ENCODE measurements around the gene FBL.
"Not testable (repeated sequence)": the region's sequence is repeated elsewhere in the genome, so short reads cannot be mapped to it uniquely, and the experiment has no call there.

Gene FBL

DNA sequence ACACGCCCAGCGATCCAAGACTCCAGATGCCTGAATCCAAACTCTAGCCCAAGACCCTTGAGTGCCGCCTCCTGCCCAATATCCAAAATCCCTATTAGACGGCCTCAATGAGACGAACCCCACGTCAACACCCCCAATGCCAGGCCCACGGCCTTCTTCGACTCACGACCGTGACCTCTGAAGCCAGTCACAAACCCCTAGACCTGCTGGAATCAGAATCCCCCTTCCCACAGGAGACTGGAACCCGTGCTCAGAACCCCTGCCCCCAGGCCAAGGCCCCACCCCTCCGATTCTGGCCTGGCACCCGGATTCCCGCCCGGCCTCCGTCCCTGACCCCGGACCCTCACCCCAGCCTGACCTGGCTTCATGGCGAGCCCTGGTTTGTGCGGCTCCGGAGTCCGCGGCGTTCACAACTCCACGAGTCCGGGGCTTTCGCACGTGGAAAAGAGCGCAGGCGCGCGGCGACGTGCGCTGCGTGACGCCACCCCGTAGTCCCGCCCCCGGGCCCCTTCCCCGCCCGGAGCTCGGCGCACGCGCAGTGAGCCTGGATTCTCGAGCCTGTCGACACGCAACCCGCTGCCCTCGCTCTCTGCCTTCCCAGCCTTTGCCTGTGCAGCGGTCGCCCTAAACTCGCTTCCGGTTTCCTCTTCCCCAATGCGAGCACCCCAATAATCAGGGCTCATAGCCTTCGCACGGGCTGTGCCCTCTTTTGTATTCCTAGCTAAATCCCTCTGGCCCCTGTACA is at the start of gene FBL:
TSS of gene FBL (minus strand) at position 447 of the 745 bp plus-strand sequence. CDS start at position 368, 79 bp downstream.
- DNase-seq = peak; percentile 84 to 85

GRCh38 chr19:39895096-39895495 is 48.9 kb upstream of the FBL start:
- not testable (repeated sequence) for DNase-seq

DNA sequence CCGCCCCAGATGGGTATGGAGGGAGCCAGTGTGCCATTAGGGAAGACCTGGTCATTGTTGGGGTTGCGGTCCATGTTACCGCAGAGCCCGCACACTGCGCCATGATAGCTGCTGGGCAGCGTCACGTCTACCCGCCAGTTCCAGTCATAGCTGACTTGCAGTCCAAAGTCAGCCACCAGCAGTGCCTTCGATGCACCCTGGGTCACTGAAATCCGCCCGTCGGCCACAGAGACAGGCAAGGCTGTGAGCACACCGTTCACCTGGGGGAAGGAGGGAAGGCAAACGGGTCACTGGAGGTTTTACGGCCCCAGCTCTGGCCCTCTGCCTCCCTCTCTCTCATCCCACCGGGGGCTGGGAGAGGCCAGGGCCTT is 48.0 kb upstream of the FBL start:
- not testable (repeated sequence) for DNase-seq

DNA sequence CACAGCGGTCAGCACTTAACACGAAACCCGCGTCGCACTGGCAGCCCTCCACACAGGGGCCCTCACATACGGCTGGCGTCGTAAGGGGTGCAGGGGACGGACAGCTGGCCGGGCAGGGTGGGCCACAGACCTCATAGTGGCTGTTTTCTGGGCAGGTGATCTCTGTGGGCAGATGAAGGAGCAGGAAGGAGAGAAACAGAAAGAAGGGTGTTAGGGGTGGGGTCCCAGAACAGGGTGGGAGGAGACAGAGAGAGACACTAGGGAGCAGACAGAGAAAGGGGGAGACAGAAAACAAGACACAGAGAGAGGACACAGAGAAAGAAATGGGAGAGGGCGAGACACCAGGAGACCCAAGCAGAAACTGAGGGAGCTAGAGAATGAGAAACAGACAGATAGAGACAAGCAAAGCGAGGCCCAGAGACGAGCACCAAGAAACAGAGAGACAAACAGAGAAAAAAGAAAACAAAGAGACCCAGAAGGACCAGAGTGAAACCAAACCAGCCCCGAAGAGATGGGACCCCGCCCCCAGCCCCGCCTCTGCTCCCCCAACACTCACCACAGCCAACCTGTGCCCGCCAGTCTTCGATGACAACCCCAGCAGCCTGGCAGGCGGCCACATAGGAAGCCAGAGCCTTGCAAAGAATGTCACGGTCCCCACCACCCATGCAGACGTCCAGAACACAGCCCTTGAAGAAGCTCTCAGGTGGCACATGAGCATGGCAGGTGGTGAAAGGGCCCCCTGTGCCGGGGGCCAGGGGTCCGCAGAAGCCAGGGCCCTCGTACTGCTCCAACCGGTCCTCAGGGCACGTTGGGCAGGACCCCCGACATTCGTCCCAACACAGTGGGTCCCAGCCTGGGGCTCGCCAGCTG is 47.4 kb upstream of the FBL start:
- DNase-seq = not testable (repeated sequence)

DNA sequence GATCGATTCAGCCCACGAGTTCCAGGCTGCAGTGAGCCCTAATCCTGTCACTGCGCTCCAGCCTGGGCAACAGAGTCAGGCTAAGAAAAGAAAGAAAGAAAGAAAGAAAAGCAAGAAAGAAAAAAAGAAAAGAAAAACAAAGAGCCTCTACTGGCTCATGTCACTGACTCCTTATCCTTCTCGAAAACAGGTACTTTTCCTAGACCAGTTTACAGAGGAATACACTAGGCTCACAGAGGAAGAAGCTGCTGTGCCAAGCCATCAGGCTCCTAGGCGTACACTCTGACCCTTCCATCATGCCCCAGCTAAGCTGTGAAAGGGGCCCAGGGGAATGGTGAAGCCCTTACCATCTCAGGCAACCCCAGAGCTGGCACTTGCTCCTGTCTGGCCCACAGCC is 46.3 kb upstream of the FBL start:
- not testable (repeated sequence) for DNase-seq

- DNase-seq = not testable (repeated sequence)
Measured at GRCh38 chr19:39891660-39892505, 45.7 kb upstream of the FBL start.

GRCh38 chr19:39890755-39891551 is 44.8 kb upstream of the FBL start:
- DNase-seq = no peak

DNA sequence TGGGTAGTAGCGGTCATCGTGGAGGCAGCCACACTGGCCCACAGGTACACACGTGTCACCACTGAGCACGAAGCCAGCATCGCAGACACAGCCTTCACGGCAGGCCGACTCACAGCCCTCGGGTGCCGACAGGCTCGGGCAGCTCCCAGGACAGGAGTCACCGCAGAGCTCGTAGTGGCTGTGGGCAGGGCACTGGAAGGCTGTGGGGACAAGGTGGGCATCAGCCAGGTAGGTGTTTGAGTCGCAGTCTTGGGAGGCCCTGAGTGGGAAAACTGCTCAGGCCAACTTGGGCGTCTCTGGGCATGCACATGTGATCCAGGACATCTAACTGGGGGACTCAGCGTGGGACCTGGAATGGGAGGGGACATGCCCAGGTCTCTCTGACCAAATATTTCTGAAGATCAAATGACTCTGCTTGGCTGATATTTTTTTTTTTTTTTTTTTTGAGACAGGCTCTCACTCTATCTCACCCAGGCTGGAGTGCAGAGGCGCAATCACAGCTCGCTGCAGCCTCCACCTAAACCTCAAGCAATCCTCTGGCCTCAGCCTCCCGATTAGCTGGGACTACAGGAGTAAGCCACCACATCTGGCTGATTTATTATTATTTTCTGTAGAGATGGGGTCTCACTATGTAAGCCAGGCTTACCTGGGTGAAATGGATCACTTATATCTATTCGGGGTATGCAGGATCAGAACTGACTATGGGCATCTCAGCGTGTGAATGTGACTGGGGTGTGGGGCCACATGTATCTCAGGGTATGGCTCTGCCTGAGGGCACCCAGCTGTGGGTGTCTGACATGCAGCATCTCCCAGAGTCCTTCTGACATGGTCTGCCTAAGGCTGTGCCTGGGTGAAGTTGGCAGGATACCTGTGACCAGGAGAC is 43.9 kb upstream of the FBL start:
- DNase-seq = not testable (repeated sequence)

DNA sequence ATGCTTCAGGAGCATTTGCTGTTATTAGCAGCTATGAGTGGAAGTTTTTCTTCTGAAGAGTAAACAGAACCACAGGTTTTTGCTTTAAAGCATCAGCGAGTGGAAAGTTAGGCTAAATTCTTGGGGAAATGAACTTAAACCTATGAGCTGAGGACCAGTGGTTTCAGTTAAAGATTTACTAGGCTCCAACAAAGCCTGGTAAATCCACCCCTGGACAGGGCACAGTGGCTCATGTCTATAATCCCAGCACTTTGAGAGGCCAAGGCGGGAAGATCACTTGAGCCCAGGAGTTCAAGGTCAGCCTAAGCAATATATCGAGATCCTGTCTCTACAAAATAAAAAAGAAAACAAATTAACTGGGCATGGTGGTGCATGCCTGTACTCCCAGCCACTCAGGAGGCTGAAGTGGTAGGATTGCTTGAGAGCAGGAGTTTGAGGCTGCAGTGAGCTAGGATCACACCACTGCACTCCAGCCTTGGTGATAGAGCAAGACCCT is 41.3 kb upstream of the FBL start:
- DNase-seq = not testable (repeated sequence)

- DNase-seq = not testable (repeated sequence)
Measured at GRCh38 chr19:39885821-39886554, 39.8 kb upstream of the FBL start.

DNA sequence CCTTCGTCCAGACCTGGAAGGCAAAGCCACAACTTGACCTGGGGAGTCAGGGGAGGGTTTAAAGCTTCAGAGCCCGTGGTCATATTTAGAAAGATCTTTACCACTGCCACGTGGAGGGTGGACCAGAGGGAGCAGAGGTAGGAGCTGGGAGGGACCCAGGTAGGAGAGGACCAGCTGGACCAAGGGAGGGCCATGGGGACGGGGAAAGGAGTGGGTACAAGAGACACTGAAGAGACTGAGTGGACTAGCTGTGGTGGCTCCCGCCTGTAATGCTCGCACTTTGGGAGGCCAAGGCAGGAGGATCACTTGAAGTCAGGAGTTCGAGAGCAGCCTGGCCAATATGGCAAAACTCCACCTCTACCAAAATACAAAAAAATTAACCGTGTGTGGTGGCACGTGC is 38.5 kb upstream of the FBL start:
- not testable (repeated sequence) for DNase-seq

GRCh38 chr19:39882645-39883044 is 36.5 kb upstream of the FBL start:
- DNase-seq = not testable (repeated sequence)

GRCh38 chr19:39881495-39882110 is 35.4 kb upstream of the FBL start:
- peak; percentile 77 to 84 for DNase-seq

DNA sequence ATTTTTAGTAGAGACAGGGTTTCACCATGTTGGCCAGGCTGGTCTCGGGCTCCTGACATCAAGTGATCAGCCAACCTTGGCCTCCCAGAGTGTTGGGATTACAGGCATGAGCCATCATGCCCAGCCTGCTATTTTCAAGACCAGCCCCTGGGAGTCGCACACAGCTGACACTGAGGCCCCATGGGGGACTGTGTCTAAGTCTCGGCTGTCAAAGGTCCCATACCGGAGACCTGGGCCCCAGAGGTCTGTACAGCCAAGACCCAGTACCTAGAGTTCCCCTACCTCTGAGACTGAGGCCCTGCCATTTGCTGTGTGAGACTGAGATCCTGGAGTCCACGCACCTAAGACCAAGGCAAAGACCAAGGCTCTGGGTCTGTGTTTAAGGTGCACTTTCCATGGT is 34.1 kb upstream of the FBL start:
- not testable (repeated sequence) for DNase-seq

DNA sequence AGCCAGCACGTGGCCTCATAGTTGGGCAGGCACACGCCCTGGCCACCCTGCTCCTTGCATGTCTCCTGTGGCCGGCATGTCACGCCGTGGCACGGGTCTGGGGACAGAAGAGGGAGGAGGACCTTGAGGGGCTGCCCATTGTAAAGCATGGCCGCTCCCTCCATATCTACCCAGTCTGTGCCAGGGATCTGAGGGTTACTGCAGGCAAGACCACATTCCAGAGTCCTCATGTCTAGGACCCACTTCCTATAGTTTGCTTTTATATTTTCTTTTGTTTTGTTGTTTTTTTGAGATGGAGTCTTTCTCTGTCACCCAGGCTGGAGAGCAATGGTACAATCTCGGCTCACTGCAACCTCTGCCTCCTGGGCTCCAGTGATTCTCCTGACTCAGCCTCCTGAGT is 33.6 kb upstream of the FBL start:
- DNase-seq = not testable (repeated sequence)

- DNase-seq = not testable (repeated sequence)
Measured at GRCh38 chr19:39878866-39879265, 32.7 kb upstream of the FBL start.

- DNase-seq = no peak
Measured at GRCh38 chr19:39878398-39878797, 32.2 kb upstream of the FBL start.

DNA sequence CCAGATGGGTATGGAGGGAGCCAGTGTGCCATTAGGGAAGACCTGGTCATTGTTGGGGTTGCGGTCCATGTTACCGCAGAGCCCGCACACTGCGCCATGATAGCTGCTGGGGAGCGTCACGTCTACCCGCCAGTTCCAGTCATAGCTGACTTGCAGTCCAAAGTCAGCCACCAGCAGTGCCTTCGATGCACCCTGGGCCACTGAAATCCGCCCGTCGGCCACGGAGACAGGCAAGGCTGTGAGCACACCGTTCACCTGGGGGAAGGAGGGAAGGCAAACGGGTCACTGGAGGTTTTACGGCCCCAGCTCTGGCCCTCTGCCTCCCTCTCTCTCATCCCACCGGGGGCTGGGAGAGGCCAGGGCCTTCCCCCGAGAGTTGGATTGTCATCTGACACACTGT is 31.8 kb upstream of the FBL start:
- not testable (repeated sequence) for DNase-seq

GRCh38 chr19:39877488-39877887 is 31.3 kb upstream of the FBL start:
- not testable (repeated sequence) for DNase-seq

GRCh38 chr19:39876486-39876885 is 30.3 kb upstream of the FBL start:
- DNase-seq = not testable (repeated sequence)

Data from Kasumi-1 (cell line).